ENCODE data around the gene AMPH.
"Not testable (repeated sequence)": the region's sequence is repeated elsewhere in the genome, so short reads cannot be mapped to it uniquely, and the experiment has no call there.

AMPH gene

DNA sequence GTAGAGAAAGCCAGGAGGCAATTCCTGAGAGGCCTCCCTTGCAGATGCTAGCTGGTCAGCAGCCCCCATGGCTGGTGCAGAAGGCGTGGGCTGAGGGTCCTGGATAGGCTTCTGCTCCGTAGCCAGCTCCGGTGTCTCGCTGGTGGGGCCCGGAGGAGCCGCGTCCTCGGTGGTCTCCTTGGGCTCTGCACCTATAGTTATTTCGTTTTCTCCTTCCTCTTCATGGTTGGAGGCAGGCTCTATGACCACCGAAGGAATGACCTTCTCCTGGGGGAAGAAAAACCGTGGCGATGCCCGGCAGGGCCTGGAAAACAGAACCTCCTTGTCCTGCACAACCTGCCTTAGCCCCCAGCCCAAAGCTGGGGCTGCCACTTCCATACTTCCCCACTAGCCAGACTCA, 239.4 kb downstream of the AMPH start:
- no peak for DNase-seq

DNA sequence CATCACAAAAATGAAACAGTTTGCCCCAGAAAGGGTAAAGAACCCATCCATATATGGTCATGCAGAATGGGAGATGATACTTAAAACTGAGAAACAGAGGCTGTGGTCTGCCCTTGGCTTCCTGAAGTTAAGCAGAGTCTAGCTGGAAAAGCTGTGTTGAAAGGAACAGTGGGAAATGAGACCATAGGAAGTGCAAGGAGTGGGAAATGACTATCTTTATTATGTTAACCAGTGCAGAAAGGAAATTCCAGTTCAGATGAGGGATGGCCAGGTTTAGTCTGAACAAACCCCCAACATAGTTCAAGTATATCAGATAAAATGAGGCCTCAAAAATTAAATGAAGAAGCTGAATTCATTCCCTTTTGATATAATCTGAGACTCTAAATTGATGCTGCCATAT, 245.5 kb downstream of the AMPH start:
- no peak for DNase-seq

DNA sequence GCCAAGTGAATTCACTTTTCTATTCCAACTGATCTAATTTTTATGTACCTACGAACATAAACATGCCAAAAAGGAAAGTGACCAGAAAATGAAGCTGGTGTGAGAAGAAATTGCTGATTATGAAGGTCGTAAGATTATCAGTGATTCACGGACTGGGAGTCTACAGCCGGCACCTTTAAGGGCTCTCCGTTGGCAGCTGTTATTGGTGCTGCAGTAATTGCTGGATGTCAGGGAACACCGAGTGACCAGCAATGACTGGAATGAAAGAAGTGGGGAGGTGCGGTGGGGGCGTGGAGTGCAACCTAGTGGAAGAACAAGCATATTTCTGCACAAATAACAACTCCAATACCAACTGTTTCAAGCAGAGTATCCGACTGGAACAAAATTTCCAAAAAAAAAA, 247.9 kb downstream of the AMPH start:
- DNase-seq: no peak

DNA sequence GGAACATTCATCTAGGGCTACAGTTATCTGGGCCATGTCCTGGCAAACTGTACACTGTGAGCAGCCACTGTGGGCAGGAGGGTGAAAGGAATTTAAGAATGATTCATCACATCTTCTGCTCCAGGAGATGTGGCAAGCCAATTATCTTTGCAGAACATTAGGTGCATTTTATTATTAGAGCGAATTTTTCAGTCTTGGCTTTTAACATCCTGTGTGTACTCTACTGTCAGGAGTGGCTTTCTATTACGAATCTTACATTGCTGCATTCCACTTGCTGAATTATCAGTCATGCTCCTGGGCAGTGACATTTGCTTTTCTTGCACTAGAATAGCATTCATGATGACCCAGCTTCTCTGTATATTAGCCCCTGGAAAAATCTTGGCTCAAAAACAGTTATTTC, 248.5 kb downstream of the AMPH start:
- DNase-seq: no peak

DNA sequence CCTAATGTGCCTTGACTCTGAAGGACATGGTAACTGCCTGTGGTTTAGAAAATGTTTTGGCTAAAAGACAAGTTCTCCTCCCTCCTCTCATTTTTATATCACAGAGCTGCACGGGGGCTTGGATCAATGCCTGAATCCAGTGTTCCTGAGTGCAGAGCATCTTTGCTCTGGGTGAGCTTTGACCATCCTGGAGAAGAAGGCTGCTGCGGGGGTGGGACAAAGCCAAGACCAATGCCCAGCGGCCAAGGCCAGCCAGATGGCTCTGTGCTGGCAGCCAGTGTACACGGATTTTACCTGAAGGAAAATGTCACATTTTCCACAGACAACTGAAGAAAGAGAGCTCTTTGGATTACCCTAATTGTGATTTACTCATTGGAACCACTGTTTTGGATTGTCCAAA, 255.7 kb downstream of the AMPH start:
- no peak for DNase-seq

DNA sequence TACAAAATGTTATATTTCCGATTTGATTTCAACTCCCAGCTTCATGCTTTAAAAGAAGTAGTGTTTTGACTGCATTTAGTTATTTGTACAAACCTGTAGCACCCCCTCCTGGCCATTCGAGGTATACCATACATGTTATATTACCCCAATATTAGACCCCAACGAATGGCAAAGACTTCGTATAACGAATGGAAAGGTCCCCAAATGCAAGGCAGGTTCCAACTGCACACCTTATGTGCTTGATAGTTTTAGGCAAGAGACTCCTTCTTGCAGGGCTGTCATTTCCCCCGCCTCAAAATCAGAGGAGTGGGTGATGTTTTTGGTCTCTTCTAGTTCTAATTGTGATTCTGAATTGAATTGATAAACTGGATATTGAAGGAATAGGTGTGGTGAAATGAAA, 256.7 kb downstream of the AMPH start:
- peak; percentile 59 for DNase-seq

DNA sequence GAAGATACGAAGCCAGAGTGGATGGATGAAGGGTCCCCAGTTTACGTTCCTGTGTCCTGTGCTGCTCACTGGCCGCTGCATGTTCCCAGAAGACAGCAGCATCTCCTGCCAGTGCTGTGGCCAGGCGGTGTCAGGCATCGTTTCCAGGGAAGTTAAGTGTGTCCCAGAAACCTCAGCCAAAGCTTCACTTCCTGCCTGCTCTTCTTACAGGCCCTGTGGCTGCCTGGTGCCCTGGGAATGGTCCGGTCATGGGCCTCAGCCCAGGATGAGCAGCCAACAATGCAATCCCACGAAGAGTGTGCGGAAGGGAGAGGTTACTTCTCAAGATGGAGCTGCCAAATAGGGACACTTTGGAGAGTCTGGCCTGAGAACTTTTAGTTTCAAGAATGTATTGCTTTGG, 258.0 kb downstream of the AMPH start:
- DNase-seq: no peak

DNA sequence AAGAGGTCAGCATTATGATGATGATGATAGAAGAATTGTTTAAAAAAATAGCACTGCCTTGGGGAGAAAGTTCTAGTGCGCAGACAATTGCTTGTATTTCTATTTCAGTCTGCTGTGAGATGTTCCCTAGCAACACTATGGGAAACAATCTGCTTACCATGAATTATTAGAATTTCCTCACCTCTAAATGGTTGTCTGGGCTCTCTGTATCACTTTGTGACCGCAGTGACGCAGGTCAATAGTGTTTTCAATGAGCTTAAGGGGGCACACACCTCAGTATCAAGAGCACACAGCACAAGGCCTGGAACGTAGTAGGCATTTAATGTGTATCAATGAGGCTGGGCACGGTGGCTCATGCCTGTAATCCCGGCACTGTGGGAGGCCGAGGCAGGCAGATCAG, 258.9 kb downstream of the AMPH start:
- DNase-seq: no peak

DNA sequence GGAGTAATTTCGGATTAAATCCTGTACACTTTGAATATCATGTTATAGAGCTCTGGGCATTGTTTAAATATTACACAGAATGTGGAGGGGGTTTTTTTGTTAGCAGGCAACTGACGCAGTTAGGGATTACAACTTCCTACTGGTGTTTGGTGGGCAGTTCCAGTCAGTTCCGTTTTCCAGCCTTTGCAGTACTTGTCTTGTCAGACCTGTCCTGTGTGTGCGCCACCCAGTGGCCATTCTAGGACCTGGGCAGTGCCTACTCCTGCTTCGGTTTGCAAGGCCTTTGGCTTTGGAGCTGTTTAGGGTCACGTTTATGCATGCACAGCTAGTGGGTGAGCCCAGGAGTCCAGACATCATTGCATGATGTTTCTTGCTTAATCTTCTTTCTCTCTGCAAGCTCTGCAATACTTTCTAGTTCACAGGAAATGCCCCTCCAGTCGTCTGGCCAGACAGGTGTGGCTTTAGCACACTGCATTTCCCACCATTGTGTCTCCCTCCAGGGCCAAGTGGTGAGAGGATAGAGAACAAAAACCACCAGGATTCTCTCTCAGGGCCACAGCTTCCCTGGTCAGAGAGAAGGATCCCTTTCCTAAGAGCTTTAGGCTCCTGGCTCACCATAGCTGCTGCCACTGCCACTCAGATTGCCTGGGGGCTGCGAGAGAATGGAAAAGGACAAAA, 261.2 kb downstream of the AMPH start:
- DNase-seq: peak; percentile 76

DNA sequence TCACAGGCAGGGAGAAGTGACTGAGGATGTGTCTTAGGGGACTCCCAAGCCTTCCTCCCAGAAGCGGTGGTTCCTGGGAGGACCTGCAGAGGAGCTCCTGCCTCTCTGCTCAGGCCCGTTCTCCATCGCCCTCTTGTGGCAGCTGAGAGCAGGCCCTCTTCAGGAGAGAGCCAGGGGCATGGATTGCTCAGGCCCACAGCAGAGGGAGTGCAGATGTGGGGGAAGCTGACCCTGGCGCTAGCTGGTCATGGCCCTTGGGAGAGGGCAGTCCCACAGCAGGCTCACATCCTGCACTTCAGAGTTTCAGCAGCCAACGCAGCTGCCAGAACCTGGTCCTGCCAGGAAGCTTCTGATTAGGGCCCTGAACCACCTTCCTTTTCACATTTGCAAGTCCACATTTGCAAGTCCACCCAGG, 263.0 kb downstream of the AMPH start:
- peak; percentile 77 for DNase-seq

DNA sequence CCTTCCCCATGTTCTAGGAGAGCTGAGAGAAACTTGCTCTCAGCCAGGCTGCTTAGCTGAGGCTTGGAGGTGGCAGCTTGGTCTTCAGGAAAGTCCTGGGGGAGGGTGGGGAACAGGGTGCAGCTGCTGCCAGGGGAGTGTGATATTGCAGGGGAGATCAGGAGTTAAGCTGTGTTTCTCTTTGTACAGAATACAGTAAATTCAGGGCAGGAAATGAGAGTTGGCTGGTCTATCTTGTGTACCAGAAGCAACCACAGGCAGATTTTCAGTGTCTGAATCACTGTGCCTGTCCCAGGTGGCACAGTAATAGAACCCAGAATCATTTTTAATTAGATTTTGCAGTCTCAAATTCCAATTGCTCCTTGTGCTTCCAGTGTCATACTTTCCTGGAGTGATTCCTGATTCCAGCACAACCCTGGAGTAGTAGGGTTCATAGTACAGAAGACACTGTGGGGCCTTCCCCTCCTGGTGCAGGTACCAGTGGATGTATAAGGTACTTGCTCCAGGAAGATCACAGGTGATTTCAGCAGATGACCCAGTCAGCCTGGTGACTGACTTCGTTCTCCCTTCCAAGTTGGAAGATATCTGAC, 263.8 kb downstream of the AMPH start:
- DNase-seq: peak; percentile 24

DNA sequence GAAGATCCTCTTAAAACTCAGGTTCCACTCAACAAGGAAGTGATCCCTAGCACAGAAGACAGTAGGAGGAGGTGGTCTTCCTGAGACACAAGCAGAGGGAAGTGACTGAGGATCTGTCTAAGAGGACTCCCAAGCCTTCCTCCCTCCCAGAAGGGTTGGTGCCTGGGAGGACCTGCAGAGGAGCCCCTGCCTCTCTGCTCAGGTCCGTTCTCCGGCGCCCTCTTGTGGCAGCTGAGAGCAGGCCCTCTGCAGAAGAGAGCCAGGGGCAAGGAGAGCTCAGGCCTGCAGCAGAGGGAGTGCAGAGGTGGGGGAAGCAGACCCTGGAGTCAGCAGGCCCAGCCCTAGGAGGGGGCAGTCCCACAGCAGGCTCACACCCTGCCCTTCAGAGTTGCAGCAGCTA, 267.8 kb downstream of the AMPH start:
- peak; percentile 77 for DNase-seq

DNA sequence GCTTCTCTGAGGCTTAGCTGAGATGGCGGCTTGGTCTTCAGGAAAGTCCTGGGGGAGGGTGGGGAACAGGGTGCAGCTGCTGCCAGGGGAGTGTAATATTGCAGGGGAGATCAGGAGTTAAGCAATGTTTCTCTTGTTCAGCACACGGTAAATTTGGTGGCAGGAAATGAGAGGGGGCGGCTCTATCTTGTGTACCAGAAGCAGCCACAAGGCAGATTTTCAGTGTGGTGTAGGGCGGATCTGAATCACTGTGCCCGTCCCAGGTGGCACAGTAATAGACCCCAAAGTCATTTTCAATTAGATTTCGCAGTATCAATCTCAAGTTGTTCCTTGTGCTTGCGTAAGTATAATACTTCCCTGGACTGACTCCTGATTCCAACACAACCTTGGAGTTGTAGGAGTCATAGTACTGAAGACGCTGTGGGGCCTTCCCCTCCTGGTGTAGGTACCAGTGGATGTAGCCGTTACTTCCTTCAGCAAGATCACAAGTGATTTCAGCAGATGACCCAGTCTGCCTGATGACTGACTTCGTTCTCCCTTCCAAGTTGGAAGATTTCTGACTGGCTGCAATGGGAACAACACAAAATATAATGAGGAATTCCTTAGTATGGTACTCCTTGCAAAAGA, 268.4 kb downstream of the AMPH start:
- DNase-seq: peak; percentile 64

DNA sequence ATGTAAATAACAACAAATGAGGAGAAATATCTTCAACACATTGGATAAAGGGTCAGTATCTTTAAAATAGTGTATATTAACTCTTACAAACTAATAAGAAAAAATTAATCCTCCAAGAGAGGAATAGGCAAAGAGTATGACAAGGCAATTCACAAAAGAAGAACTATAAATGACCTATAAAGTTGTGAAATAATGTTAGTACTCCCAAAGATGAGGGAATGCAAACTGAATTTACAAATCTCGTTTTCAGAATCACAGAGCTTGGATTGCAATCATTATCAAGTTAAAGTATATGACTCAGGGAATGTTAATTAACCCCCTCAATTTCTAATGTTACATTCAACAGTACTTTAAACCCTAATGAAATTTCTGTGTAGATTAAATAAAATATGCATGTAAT, 270.4 kb downstream of the AMPH start:
- no peak for DNase-seq

DNA sequence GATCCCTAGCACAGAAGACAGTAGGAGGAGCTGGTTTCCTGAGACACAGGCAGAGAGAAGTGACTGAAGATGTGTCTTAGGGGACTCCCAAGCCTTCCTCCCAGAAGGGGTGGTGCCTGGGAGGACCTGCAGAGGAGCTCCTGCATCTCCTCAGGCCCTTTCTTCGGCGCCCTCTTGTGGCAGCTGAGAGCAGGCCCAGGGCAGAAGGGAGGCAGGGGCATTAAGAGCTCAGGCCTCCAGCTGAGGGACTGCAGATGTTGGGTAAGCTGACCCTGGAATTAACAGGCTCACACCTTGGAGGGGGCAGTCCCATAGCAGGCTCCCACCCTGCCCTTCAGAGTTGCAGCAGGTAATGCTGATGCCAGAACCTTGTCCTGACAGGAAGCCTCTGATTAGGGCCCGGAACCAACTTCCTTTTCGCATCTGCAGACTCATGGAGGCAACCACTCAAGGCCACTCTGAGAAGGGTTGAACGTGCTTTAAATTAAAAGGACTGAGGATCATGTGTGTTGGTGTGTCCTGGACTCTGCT, 272.0 kb downstream of the AMPH start:
- peak; percentile 84 for DNase-seq

DNA sequence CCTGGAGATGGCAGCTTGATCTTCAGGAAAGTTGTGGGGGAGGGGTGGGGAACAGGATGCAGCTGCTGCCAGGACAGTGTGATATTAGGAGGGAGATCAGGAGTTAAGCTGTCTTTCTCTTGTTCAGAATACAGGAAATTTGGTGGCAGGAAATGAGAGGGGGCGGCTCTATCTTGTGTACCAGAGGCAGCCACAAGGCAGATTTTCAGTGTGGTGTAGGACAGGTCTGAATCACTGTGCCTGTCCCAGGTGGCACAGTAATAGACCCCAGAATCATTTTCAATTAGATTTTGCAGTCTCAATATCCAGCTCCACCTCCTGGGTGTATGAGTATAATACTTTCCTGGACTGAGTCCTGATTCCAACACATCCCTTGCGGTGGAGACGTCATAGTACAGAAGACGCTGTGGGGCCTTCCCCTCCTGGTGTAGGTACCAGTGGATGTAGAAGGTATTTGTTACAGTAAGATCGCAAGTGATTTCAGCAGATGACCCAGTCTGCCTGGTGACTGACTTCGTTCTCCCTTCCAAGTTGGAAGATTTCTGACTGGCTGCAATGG, 272.8 kb downstream of the AMPH start:
- DNase-seq: peak; percentile 53

DNA sequence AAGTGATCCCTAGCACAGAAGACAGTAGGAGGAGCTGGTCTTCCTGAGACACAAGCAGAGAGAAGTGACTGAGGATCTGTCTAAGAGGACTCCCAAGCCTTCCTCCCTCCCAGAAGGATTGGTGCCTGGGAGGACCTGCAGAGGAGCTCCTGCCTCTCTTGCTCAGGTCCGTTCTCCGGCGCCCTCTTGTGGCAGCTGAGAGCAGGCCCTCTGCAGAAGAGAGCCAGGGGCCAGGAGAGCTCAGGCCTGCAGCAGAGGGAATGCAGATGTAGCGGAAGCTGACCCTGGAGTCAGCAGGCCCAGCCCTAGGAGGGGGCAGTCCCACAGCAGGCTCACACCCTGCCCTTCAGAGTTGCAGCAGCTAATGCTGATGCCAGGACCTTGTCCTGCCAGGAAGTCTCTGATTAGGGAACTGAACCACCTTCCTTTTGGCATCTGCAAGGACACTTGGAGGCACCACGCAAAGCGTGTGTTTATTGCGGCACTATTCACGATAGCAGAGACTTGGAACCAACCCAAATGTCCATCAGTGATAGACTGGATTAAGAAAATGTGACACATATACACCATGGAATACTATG, 276.8 kb downstream of the AMPH start:
- peak; percentile 69 for DNase-seq

DNA sequence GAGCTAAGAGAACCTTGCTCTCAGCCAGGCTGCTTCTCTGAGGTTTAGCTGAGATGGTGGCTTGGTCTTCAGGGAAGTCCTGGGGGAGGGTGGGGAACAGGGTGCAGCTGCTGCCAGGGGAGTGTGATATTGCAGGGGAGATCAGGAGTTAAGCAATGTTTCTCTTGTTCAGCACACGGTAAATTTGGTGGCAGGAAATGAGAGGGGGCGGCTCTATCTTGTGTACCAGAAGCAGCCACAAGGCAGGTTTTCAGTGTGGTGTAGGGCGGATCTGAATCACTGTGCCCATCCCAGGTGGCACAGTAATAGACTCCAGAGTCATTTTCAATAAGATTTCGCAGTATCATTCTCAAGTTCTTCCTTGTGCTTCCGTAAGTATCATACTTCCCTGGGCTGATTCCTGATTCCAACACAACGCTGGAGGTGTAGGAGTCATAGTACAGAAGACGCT, 277.7 kb downstream of the AMPH start:
- DNase-seq: peak; percentile 55

DNA sequence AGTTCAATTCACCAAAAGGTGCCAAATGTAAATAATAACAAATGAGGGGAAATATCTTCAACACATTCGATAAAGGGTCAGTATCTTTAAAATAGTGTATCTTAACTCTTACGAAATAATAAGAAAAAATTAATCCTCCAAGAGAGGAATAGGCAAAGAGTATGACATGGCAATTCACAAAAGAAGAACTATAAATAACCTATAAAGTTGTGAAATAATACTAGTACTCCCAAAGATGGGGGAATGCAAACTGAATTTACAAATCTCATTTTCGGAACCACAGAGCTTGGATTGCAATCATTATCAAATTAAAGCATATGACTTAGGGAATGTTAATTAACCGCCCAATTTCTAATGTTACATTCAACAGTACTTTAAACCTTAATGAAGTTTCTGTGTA, 279.6 kb downstream of the AMPH start:
- no peak for DNase-seq

DNA sequence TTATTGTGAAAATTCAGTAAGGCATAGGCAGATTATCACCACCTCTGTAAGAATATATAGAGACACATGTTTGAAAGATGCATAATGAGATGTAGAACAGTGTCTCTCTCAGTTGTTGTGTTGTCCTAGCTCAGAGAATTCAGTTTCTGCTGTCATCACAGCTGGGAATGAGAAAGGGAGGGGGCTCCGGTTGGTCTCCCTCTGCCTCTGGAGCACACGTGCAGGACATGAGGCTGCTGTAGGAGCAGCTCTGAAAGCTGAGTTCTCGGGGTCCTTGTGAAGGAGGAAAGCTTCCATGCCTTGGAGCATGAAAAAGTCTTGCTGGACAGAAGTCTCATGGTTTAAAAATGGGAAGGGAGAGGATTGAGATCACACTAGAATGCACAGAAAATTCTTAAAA, 280.4 kb downstream of the AMPH start:
- DNase-seq: not testable (repeated sequence)

DNA sequence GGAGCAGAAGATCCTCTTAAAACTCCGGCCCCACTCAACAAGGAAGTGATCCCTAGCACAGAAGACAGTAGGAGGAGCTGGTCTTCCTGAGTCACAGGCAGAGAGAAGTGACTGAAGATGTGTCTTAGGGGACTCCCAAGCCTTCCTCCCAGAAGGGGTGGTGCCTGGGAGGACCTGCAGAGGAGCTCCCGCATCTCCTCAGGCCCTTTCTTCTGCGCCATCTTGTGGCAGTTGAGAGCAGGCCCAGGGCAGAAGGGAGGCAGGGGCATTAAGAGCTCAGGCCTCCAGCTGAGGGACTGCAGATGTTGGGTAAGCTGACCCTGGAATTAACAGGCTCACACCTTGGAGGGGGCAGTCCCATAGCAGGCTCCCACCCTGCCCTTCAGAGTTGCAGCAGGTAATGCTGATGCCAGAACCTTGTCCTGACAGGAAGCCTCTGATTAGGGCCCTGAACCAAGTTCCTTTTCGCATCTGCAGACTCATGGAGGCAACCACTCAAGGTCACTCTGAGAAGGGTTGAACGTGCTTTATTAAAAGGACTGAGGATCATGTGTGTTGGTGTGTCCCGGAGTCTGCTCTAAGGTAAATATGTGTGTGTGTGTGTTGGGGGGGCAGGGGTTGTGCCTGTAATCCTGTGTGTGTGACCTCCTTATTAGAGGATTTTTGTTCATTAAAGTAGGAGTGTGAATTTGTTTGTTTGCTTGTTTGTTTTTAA, 281.1 kb downstream of the AMPH start:
- peak; percentile 73 for DNase-seq

DNA sequence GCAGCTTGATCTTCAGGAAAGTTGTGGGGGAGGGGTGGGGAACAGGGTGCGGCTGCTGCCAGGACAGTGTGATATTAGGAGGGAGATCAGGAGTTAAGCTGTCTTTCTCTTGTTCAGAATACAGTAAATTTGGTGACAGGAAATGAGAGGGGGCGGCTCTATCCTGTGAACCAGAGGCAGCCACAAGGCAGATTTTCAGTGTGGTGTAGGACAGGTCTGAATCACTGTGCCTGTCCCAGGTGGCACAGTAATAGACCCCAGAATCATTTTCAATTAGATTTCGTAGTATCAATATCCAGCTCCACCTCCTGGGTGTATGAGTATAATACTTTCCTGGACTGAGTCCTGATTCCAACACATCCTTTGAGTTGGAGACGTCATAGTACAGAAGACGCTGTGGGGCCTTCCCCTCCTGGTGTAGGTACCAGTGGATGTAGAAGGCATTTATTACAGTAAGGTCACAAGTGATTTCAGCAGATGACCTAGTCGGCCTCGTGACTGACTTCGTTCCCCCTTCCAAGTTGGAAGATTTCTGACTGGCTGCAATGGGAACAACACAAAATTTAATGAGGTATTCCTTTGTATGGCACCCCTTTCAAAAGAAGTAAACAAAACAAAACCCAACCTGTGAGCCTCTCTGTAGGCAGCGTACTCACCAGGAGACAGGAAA, 281.9 kb downstream of the AMPH start:
- DNase-seq: peak; percentile 33
